Motor neuron (in vitro differentiated cells): ENCODE measurements around the gene B4GALNT3. TPM values are rescaled to one million over a fixed set of nuclear protein-coding genes. Genes with fewer than 3 reads are reported as not detected.

Experiments used
- ATAC-seq, 8 experiments: fragments of 200-7000 bp; cut with Tn5 transposase; replicated peaks in 6 of 8; 2 replicates each; pipeline ENCODE4 v1.8.0; 2021; ENCODE audit warnings: mild to moderate bottlenecking in 8 of 8, moderate library complexity in 8 of 8
- H3K27ac ChIP-seq, 2 donors: fragments of 250-450 bp; sonication (Bioruptor Pico); 2 replicates each; pipeline ENCODE4 v1.9.0; 2021; ENCODE audit warnings: antibody characterized with exemption in 2 of 2, mild to moderate bottlenecking in 2 of 2, moderate library complexity in 1 of 2
- H3K4me1 ChIP-seq, 2 donors: fragments of 250-450 bp; sonication (Bioruptor Pico); replicated peaks in 1 of 2; 2 replicates each; pipeline ENCODE4 v1.6.1; 2021; ENCODE audit warnings: antibody characterized with exemption in 2 of 2, mild to moderate bottlenecking in 2 of 2, moderate library complexity in 1 of 2
- H3K4me3 ChIP-seq, 5 donors: fragments of 250-450 bp; sonication (Bioruptor Pico); 2 replicates each; pipeline ENCODE4 v1.9.0; 2021; ENCODE audit warnings: antibody characterized with exemption in 5 of 5, mild to moderate bottlenecking in 5 of 5, moderate library complexity in 4 of 5
- WGBS, 10 experiments: fragments of 450-650 bp; shearing (Covaris generic); methylation state at CpG; one replicate each; pipeline ENCODE4 v1.0.0; 2022; 5-methylcytosine and 5-hydroxymethylcytosine counted together
- in situ Hi-C, 9 experiments: fragments of 400-800 bp; cut with MboI; loops; one replicate each; pipeline ENCODE4 v1.15.0; 2021; ENCODE audit warnings: low sequenced_read_pairs in 9 of 9, low pct_unique_long_range_greater_than_20kb in 2 of 9; ENCODE audit not compliant: unreplicated experiment in 9 of 9
- total RNA-seq, 8 experiments: library from RNA; unstranded; fragments of 300-600 nt; gene quantifications; 2 replicates each; pipeline versions ENCODE4 v1.2.3 to v1.2.4, GENCODE V29; 2022

Gene B4GALNT3
- total RNA-seq, 8 experiments from 2014 or later, result 0.35 to 5.1 (median 1.1) TPM

DNA sequence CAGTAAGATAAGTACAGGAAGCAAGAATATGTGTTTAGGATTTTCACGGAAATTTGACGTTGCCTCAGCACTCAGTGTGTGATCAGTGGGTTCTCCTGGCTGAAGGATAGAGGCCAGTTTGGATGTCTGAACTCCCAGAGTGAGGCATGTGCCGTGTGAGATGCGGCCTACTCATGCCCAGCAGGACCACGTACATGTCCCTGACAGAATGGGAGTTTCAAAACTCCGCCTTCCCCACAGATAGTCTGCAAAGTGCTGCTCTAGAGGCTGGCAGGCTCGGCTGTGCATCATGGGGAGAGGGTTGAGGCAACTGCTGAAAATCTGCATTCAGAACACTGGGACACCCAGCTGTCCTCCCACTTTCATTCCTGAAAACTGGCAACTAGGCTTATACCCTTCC lies 145.2 kb downstream of the B4GALNT3 start:
- ATAC-seq, result no peak
- in situ Hi-C loops, result no loop called here
- Histone ChIP-seq H3K27ac (no peak overlapping the region), H3K4me3 (no peak overlapping the region), H3K4me1 (no peaks in the 10 kb centered on the region)
- 43 to 92% (median 67%) methylated on average over 1 to 7 of the region's 7 CpGs; no CpG with 5 or more reads in 3 of the 10 experiments for WGBS, 10 experiments

DNA sequence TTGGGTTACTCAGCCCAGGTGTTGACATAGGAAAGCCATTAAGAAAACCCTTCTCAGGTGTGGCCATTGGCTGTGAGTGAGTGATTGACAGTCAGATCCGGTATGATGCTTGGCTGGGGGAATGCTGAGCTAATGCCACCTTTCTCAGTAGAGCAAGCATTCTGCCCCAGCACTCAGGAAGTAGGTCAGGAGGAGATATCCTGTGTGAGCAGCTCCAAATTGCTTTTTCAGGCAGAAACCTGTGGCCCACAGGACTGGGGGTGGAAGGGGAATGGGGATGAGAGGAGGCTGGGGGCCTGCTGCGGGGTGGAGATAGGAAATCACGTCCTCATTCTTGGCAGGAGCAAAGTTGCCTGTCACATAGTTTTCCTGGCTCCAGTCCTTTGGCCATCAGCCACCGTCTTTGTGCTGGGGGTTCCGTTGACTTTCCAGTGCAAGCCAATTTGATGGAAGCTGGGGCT lies 147.8 kb downstream of the B4GALNT3 start:
- WGBS, 10 experiments, result 0 to 100% (median 80%) methylated on average over 1 to 3 of the region's 5 CpGs; no CpG with 5 or more reads in 5 of the 10 experiments
- in situ Hi-C loops, result no loop called here
- Histone ChIP-seq H3K27ac (no peak overlapping the region), H3K4me3 (no peak overlapping the region), H3K4me1 (no peaks in the 10 kb centered on the region)
- ATAC-seq, result no peak

GRCh38 chr12:608413-608812 lies 148.7 kb downstream of the B4GALNT3 start:
- in situ Hi-C loops, result no loop called here
- no peak overlapping the region for H3K27ac ChIP-seq
- no peak for ATAC-seq
- no peak overlapping the region for H3K4me3 ChIP-seq
- WGBS, 10 experiments, result 92 to 100% (median 97%) methylated on average over 1 to 3 of the region's 3 CpGs; no CpG with 5 or more reads in 6 of the 10 experiments
- H3K4me1 ChIP-seq, result no peaks in the 10 kb centered on the region

DNA sequence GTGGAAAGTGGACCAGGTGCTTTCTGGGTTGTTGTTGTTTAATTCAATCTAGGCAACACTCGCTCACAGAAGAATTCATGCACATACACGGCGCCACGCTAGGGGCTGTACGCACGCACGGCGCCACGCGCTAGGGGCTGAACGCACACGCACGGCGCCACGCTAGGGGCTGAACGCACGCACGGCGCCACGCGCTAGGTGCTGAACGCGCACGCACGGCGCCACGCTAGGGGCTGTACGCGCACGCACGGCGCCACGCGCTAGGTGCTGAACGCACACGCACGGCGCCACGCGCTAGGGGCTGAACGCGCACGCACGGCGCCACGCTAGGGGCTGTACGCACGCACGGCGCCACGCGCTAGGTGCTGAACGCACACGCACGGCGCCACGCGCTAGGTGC lies 149.2 kb downstream of the B4GALNT3 start:
- no peak overlapping the region for H3K27ac ChIP-seq
- 90 to 100% (median 93%) methylated on average over 3 to 11 of the region's 58 CpGs; no CpG with 5 or more reads in 6 of the 10 experiments for WGBS, 10 experiments
- no peak overlapping the region for H3K4me3 ChIP-seq
- in situ Hi-C loops, result no loop called here
- no peak for ATAC-seq
- no peaks in the 10 kb centered on the region for H3K4me1 ChIP-seq

DNA sequence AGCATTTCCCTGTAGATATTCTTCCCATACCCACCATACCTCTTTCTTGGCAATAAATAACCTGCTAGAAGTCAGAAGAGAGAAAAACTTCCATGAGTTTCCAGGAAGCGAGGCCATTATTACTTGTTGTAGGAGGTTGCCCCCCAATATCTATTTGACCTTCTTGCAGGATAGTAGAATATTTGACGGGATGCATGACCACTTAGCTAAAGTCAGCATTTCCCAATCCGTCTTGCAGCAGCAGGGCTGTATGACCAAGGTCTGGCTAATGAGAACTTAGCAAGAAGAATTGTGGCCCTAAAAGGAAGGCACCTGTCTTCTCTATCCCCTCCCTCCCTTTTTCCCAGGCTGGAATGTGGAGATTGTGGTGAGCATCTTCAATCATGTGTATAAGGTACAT lies 152.0 kb downstream of the B4GALNT3 start:
- Histone ChIP-seq H3K27ac (no peak overlapping the region), H3K4me3 (no peak overlapping the region), H3K4me1 (no peaks in the 10 kb centered on the region)
- no peak for ATAC-seq
- WGBS, 10 experiments, result 60 to 100% (median 92%) methylated on average over 1 to 3 of the region's 3 CpGs; no CpG with 5 or more reads in 3 of the 10 experiments
- in situ Hi-C loops, result no loop called here

- Histone ChIP-seq H3K4me1 (no peaks in the 10 kb centered on the region), H3K27ac (no peak overlapping the region), H3K4me3 (no peak overlapping the region)
- 67 to 90% (median 77%) methylated on average over 1 to 6 of the region's 7 CpGs; no CpG with 5 or more reads in 5 of the 10 experiments for WGBS, 10 experiments
- in situ Hi-C loops, result no loop called here
- ATAC-seq, result peak in 1 of 8 experiments; percentile 26
These were observed 152.6 kb downstream of the B4GALNT3 start for GRCh38 chr12:612293-612692.

DNA sequence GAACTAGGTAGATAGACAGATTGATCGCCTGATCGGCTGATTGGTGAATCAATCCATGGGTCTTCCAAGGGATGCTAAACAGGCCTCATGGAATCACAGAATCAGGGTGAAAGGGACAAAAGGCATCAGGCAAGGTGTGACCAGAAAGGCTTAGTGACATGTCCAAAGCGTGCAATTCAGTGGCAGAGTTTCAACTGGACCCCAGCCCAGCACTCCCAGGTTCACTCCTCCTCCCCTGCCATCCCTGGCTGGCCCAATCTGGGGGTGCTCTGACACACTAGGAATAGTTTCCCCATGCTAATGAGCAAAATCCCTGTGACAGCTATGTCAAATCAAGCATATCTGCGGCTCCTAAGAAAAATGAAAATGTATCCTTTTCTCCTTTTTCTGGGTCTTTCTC lies 153.1 kb downstream of the B4GALNT3 start:
- no peak overlapping the region for H3K27ac ChIP-seq
- H3K4me3 ChIP-seq, result no peak overlapping the region
- no peak for ATAC-seq
- WGBS, 10 experiments, result 71 to 100% (median 100%) methylated on average over 1 to 3 of the region's 4 CpGs; no CpG with 5 or more reads in 4 of the 10 experiments
- in situ Hi-C loops, result no loop called here
- no peaks in the 10 kb centered on the region for H3K4me1 ChIP-seq

Other genes starting within 250 kb of the B4GALNT3 start
- 1 to 10 TPM in 6 of 8 experiments, under 1 TPM in 2; 0.11 to 8.1 (median 3.9) TPM for gene SLC6A12, start 245.8 kb upstream of the B4GALNT3 start, total RNA-seq
- 10 to 100 TPM in 2 of 8 experiments, 1 to 10 TPM in 1, under 1 TPM in 5; 0.38 to 34.6 (median 0.93) TPM for gene SLC6A13, start 197.1 kb upstream of the B4GALNT3 start, total RNA-seq
- gene KDM5A, start 70.6 kb upstream of the B4GALNT3 start, total RNA-seq, result 10 to 100 TPM; 23.7 to 74.2 (median 42.8) TPM
- gene CCDC77, start 58.3 kb upstream of the B4GALNT3 start, total RNA-seq, result 10 to 100 TPM in 5 of 8 experiments, 1 to 10 TPM in 3; 3.7 to 25.3 (median 12.1) TPM
- 1 to 10 TPM in 1 of 8 experiments, under 1 TPM in 6, not detected in 1; 0.21 to 4.5 (median 0.54) TPM for gene NINJ2, start 203.5 kb downstream of the B4GALNT3 start, total RNA-seq